ENCODE data around the gene TBCK. TPM values are rescaled to one million over a fixed set of nuclear protein-coding genes. Genes with fewer than 3 reads are reported as not detected.
A peak's percentile ranks its signal among the peaks of the same experiment; 100 is the strongest.

Gene TBCK
- total and polyA plus RNA-seq, 9 of the 15 experiments (the other 6 are each of a cell fraction or from before 2014, with no cell fraction given), result 5.3 to 26.6 (median 16.2) TPM

GRCh38 chr4:106036848-106037247 lies 279.2 kb downstream of the TBCK start:
- intact Hi-C loops (cut with micrococcal nuclease) (no loop called here), in situ Hi-C loops (cut with MboI) (no loop called here)
- no peaks in the 10 kb centered on the region for H3K36me3 ChIP-seq (ENCODE audit: control insufficient read depth, insufficient read depth, low read length)
- no peak overlapping the region for H3K9ac ChIP-seq (ENCODE audit: insufficient read depth in 1 of 2, low read depth in 2 of 2, low read length in 2 of 2)
- H3K27me3 ChIP-seq (ENCODE audit: control insufficient read depth in 2 of 2, insufficient read depth in 2 of 2, low read length in 2 of 2), result no peaks in the 10 kb centered on the region; a peak in 1 of 5 replicates
- no peaks in the 10 kb centered on the region for H3K9me3 ChIP-seq (replicated peaks; ENCODE audit: control insufficient read depth, insufficient read depth, low read depth, low read length)
- H3K27ac ChIP-seq (ENCODE audit: extremely low read depth, low read depth, low read length), result no peak overlapping the region
- no peak overlapping the region for H3K4me3 ChIP-seq
- H2AFZ ChIP-seq (ENCODE audit: low read depth, low read length), result no peak overlapping the region
- H3K79me2 ChIP-seq (ENCODE audit: control insufficient read depth, insufficient read depth, low read length), result no peaks in the 10 kb centered on the region
- H4K20me1 ChIP-seq (replicated peaks; ENCODE audit: control insufficient read depth, insufficient read depth, low read length), result no peaks in the 10 kb centered on the region
- no TSS peak for BruUV-seq (replicated peaks)
- DNase-seq (ENCODE audit: extremely low read depth in 1 of 4, low spot score in 3 of 4), result no peak
- 0% methylated on average over 2 of the region's 2 CpGs for WGBS (ENCODE audit: insufficient coverage, low coverage, missing lambda C conversion rate)
- ChIA-PET CTCF (ENCODE audit: low intra/inter-chr PET ratio) (no interaction called here), POLR2A (no interaction called here)
- no peaks in the 10 kb centered on the region for H3K4me1 ChIP-seq (replicated peaks in 1 of 2; ENCODE audit: control insufficient read depth in 2 of 2, insufficient read depth in 2 of 2, low read length in 2 of 2)
- H3K9me1 ChIP-seq (ENCODE audit: control insufficient read depth, insufficient read depth, low read length), result no peaks in the 10 kb centered on the region
- FAIRE-seq, result peak; percentile 56
- TF ChIP-seq TARDBP (IDR thresholded peaks at IDR 0.05) (no peak), ZNF124 (CRISPR knock-in tag; IDR thresholded peaks at IDR 0.05) (no peak), NFATC3 (IDR thresholded peaks at IDR 0.05) (no peak), NCOA4 (IDR thresholded peaks at IDR 0.05; ENCODE audit: partially characterized antibody) (no peak), HMG20A (CRISPR knock-in tag; conservative IDR thresholded peaks at IDR 0.05) (no peak), SMARCE1 (IDR thresholded peaks at IDR 0.05) (no peak)
- TF ChIP-seq, protein P1, sequence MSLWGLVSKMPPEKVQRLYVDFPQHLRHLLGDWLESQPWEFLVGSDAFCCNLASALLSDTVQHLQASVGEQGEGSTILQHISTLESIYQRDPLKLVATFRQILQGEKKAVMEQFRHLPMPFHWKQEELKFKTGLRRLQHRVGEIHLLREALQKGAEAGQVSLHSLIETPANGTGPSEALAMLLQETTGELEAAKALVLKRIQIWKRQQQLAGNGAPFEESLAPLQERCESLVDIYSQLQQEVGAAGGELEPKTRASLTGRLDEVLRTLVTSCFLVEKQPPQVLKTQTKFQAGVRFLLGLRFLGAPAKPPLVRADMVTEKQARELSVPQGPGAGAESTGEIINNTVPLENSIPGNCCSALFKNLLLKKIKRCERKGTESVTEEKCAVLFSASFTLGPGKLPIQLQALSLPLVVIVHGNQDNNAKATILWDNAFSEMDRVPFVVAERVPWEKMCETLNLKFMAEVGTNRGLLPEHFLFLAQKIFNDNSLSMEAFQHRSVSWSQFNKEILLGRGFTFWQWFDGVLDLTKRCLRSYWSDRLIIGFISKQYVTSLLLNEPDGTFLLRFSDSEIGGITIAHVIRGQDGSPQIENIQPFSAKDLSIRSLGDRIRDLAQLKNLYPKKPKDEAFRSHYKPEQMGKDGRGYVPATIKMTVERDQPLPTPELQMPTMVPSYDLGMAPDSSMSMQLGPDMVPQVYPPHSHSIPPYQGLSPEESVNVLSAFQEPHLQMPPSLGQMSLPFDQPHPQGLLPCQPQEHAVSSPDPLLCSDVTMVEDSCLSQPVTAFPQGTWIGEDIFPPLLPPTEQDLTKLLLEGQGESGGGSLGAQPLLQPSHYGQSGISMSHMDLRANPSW (CRISPR knock-in tag; IDR thresholded peaks at IDR 0.05), result no peak
- H3K4me2 ChIP-seq (ENCODE audit: insufficient read depth, low read length), result no peak overlapping the region
- ATAC-seq, result no peak

Data from K562 (cell line).